ENCODE data around the gene ARSA.

DNA sequence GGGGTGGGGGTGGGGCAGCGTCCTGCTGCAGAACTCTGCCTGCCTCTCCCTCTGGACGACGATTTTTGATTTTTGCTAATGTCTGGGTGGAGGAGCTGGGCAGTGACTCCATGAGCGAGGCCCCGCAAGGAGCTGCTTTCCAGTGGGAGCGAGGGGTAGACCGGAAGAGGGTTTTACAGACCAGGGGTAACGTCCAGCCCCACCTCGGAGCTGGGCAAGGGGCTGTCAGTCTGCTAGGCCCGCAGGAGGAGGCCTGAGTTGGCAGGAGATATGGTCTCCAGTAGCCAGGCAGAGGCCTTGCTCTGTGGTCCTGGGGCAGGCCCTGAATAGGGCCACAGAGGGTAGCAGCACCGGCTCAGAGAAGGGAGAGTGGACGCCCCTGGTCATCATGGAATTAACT lies 18.4 kb downstream of the ARSA start:
- TF ChIP-seq, protein P1, sequence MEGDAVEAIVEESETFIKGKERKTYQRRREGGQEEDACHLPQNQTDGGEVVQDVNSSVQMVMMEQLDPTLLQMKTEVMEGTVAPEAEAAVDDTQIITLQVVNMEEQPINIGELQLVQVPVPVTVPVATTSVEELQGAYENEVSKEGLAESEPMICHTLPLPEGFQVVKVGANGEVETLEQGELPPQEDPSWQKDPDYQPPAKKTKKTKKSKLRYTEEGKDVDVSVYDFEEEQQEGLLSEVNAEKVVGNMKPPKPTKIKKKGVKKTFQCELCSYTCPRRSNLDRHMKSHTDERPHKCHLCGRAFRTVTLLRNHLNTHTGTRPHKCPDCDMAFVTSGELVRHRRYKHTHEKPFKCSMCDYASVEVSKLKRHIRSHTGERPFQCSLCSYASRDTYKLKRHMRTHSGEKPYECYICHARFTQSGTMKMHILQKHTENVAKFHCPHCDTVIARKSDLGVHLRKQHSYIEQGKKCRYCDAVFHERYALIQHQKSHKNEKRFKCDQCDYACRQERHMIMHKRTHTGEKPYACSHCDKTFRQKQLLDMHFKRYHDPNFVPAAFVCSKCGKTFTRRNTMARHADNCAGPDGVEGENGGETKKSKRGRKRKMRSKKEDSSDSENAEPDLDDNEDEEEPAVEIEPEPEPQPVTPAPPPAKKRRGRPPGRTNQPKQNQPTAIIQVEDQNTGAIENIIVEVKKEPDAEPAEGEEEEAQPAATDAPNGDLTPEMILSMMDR (IDR thresholded peaks at IDR 0.05): no peak
- TF ChIP-seq POLR2A (IDR thresholded peaks at IDR 0.05): no peak
